HL-60 (cell line): Measurements from ENCODE around the gene GFOD1.

Experiments
- DNase-seq, 2 experiments: peaks; one replicate each; pipeline ENCODE4 v3.0.0-alpha.2; 2010 to 2020; ENCODE audit warnings: low read depth in 1 of 2, low spot score in 1 of 2
- H3K27ac ChIP-seq: fragments of 250-450 bp; sonication (Bioruptor Pico); replicated peaks from 2 replicates; pipeline ENCODE4 v1.5.1; 2020; ENCODE audit warnings: mild to moderate bottlenecking, moderate library complexity
- H3K27me3 ChIP-seq: fragments of 250-450 bp; sonication (Bioruptor Pico); 2 replicates; pipeline ENCODE4 v1.5.1; 2021; ENCODE audit warnings: mild to moderate bottlenecking, moderate library complexity; ENCODE audit not compliant: insufficient read depth, poor library complexity, severe bottlenecking
- H3K4me3 ChIP-seq: replicated peaks from 2 replicates; pipeline ENCODE4 v1.5.1; 2011; ENCODE audit warnings: mild to moderate bottlenecking, control low read depth, low read length; ENCODE audit not compliant: insufficient read depth
- GABPA ChIP-seq: IDR thresholded peaks from 2 replicates; pipeline ENCODE4 v1.6.1; 2012; ENCODE audit warnings: low read depth
- POLR2AphosphoS5 ChIP-seq: IDR thresholded peaks from 2 replicates; pipeline ENCODE4 v1.6.1; 2012; ENCODE audit warnings: low read depth
- SPI1 ChIP-seq: IDR thresholded peaks from 2 replicates; pipeline ENCODE4 v1.6.1; 2012; ENCODE audit warnings: low read depth, mild to moderate bottlenecking, borderline replicate concordance
- TF ChIP-seq, protein P1 (sequence below): IDR thresholded peaks from 2 replicates; pipeline ENCODE4 v1.6.1; 2012; ENCODE audit warnings: low read depth; ENCODE audit not compliant: insufficient replicate concordance
- TF ChIP-seq, protein P2 (sequence below): IDR thresholded peaks from one replicate; pipeline ENCODE4 v1.5.1; 2011; ENCODE audit warnings: low read length, control low read depth, inconsistent platforms; ENCODE audit not compliant: insufficient read depth

The GFOD1 gene

DNA sequence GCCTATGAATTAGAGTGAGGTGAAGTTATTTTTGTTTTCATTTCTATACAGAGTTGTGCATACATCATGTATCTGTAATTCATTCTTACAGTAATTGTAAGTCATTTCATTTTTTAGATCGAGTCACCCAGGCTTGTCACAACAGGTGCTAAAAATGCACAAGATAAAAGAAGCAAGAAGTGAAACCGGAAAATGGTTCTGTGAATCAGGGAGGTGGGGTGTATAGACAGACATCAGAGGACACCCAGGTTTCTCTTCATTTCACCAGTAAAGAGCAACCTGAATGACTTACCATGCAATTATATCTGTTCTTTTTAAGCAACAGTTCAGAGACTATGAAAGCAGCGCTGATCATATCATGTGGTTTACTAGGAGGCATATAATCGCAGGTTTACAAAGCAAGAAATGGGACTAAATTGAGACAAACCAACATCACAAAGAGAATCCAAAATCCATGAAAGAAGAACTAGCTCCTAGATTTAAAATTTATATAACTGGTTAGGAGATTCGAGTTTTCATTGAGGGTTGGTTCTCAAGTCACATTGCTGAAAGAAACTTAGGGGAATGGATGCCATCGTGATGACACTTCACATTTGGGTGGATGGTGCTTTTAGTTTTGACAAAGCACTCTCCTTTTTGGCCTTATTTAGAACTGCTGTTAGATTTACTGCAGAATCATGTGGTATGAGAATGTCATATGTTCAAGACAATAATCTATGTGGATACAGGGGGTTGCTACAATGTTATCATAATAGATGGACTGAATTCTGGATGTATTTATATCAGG lies 131.2 kb downstream of the GFOD1 start:
- Histone ChIP-seq H3K27ac (no peak overlapping the region), H3K4me3 (no peak overlapping the region), H3K27me3 (no peaks in the 10 kb centered on the region)
- TF ChIP-seq, protein P1, sequence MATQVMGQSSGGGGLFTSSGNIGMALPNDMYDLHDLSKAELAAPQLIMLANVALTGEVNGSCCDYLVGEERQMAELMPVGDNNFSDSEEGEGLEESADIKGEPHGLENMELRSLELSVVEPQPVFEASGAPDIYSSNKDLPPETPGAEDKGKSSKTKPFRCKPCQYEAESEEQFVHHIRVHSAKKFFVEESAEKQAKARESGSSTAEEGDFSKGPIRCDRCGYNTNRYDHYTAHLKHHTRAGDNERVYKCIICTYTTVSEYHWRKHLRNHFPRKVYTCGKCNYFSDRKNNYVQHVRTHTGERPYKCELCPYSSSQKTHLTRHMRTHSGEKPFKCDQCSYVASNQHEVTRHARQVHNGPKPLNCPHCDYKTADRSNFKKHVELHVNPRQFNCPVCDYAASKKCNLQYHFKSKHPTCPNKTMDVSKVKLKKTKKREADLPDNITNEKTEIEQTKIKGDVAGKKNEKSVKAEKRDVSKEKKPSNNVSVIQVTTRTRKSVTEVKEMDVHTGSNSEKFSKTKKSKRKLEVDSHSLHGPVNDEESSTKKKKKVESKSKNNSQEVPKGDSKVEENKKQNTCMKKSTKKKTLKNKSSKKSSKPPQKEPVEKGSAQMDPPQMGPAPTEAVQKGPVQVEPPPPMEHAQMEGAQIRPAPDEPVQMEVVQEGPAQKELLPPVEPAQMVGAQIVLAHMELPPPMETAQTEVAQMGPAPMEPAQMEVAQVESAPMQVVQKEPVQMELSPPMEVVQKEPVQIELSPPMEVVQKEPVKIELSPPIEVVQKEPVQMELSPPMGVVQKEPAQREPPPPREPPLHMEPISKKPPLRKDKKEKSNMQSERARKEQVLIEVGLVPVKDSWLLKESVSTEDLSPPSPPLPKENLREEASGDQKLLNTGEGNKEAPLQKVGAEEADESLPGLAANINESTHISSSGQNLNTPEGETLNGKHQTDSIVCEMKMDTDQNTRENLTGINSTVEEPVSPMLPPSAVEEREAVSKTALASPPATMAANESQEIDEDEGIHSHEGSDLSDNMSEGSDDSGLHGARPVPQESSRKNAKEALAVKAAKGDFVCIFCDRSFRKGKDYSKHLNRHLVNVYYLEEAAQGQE: no peak
- no peak for TF ChIP-seq POLR2AphosphoS5
- TF ChIP-seq, protein P2, sequence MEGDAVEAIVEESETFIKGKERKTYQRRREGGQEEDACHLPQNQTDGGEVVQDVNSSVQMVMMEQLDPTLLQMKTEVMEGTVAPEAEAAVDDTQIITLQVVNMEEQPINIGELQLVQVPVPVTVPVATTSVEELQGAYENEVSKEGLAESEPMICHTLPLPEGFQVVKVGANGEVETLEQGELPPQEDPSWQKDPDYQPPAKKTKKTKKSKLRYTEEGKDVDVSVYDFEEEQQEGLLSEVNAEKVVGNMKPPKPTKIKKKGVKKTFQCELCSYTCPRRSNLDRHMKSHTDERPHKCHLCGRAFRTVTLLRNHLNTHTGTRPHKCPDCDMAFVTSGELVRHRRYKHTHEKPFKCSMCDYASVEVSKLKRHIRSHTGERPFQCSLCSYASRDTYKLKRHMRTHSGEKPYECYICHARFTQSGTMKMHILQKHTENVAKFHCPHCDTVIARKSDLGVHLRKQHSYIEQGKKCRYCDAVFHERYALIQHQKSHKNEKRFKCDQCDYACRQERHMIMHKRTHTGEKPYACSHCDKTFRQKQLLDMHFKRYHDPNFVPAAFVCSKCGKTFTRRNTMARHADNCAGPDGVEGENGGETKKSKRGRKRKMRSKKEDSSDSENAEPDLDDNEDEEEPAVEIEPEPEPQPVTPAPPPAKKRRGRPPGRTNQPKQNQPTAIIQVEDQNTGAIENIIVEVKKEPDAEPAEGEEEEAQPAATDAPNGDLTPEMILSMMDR: no peak
- no peak for TF ChIP-seq SPI1
- TF ChIP-seq GABPA: no peak
- no peak for DNase-seq

DNA sequence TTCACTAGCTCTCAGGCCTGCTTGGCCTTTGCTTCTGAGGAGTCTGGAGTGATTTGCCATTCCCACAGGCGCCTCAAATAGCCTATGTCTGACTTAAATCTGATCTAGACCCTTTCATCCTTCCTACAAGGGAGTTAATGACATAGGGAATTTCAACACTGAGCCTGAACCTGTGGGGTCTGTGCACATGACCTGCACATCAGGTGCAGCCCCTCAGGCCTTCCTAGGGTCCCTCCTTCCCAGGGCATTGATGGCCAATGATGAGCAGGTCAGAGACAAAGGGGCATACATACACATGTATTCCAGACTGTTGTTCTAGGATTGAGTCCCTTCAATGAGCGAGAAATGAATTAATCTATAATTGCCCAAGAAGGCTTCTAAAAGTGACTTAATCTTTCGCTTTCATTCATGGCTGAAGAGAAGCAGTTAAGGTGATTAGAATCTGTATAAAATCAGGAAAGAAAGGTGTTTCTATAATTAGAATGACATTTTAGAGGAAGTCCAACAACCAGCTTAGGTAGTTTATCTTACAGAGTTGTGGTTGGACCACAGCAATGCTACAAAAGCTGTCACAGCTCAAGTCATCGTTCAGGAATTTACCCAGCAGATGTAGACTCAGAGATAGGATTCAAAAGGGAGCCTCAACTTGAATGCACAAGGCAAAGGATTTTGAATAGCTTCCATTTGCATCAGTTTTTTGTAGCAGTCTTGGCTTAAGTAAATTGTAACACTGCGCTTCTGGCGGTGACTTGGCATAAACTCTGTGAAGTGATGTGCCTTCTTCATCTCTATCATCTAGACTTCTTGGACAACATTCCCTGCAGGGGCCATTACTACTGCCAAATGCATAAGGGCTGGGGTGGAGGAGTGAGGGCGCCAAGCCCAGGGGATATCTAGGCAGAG lies 132.1 kb downstream of the GFOD1 start:
- Histone ChIP-seq H3K27me3 (no peaks in the 10 kb centered on the region), H3K4me3 (no peak overlapping the region), H3K27ac (peak overlapping the region; percentile 19)
- TF ChIP-seq, protein P2: no peak
- peak; percentile 52; the same call in 1 of the 2 replicates for TF ChIP-seq SPI1
- peak in 1 of 2 experiments; percentile 20 for DNase-seq

DNA sequence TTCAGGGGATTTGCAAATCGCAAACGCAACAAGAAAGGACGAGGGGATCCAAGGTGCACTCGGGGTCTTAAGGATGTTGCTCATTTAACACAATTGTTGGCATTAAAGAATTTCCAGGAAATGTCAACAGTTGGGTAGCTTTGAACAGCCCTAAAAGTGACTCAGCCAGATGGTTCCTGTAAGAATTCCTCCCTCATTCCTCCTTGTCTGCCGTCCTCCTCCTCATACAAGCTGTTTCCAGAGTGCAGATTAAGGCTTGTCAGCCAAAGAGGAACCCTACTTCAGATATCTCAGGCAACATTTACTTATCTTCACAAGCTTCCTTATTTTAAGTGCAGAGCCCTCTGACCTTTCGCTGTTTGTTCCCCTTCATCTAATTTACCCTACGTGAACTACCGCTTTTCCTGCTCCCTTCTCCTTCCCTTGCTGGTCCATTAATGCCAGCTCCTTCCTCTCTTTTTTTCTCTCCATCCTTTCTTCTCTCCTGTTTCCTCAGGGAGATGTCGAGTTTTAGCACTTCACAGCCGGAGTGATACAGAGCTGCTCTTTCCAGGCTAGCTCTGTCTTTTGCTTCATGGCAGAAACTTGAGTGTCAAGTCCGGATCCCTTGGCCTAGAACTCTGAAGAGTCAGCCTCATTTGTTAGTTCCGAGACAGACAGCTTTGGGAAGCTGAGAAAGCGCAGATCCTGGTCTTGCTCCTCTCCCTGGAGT lies 132.9 kb downstream of the GFOD1 start:
- no peak overlapping the region for H3K4me3 ChIP-seq
- peak overlapping the region; percentile 46 for H3K27ac ChIP-seq
- no peaks in the 10 kb centered on the region for H3K27me3 ChIP-seq
- DNase-seq: peak; percentile 70 to 80
- TF ChIP-seq POLR2AphosphoS5: no peak; the same call in 1 of the 2 replicates
- peak; percentile 80 for TF ChIP-seq SPI1

DNA sequence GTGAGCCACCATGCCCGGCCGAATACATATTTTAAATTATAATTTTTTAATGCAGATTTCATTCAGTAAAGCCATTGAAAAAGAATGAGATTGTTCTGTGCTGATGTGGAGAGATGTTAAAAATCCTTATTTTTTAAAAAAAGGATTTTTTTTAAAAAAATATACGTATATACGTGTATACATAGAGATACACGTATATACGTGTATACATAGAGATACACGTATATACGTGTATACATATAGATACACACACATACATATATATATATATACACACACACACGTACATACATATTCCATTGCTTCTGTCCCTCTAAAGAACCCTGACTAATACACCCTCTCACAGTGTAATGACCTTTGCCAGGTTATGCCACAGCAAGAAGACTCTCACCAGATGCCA lies 135.2 kb downstream of the GFOD1 start:
- TF ChIP-seq GABPA (no peak), SPI1 (no peak), POLR2AphosphoS5 (no peak)
- TF ChIP-seq, protein P1: no peak
- TF ChIP-seq, protein P2: no peak
- Histone ChIP-seq H3K27ac (no peak overlapping the region), H3K27me3 (no peaks in the 10 kb centered on the region), H3K4me3 (no peak overlapping the region)
- no peak for DNase-seq
